ENCODE data around the gene TMEM154. TPM values are rescaled to one million over a fixed set of nuclear protein-coding genes. Genes with fewer than 3 reads are reported as not detected.

The TMEM154 gene
- total and polyA plus RNA-seq, 9 donors: 0.11 to 1.5 (median 0.53) TPM

DNA sequence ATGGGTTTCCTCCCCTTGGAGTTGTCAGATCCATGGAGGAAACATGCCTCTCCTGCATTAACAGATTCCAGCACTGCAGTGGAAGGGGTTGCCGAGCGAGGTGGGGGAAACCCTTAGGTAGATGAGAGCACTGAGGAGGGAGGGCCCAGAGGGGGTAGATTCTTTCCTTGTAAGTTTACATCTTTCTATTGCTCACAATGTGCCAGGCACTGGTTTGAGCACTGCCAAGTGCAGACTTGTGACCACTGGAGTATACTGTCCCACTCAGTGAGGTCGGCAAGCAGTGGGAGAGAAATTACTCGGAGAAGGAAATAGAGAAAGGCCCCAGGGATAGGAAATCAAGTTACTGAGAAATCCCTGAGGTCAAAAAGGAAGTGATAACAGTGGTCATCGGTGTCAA, 27.8 kb upstream of the TMEM154 start:
- Histone ChIP-seq H3K4me3 (no peak overlapping the region), H3K27ac (no peak overlapping the region), H3K36me3 (no peaks in the 10 kb centered on the region), H3K4me1 (ENCODE audit: insufficient read depth) (no peaks in the 10 kb centered on the region), H3K9me3 (no peaks in the 10 kb centered on the region), H3K27me3 (no peaks in the 10 kb centered on the region)
- intact Hi-C loops (cut with DNase I): no loop called here
- DNase-seq: no peak
- TF ChIP-seq POLR2A (IDR thresholded peaks at IDR 0.05) (no peak), EP300 (IDR thresholded peaks at IDR 0.05) (no peak)
- TF ChIP-seq, protein P1, sequence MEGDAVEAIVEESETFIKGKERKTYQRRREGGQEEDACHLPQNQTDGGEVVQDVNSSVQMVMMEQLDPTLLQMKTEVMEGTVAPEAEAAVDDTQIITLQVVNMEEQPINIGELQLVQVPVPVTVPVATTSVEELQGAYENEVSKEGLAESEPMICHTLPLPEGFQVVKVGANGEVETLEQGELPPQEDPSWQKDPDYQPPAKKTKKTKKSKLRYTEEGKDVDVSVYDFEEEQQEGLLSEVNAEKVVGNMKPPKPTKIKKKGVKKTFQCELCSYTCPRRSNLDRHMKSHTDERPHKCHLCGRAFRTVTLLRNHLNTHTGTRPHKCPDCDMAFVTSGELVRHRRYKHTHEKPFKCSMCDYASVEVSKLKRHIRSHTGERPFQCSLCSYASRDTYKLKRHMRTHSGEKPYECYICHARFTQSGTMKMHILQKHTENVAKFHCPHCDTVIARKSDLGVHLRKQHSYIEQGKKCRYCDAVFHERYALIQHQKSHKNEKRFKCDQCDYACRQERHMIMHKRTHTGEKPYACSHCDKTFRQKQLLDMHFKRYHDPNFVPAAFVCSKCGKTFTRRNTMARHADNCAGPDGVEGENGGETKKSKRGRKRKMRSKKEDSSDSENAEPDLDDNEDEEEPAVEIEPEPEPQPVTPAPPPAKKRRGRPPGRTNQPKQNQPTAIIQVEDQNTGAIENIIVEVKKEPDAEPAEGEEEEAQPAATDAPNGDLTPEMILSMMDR (IDR thresholded peaks at IDR 0.05): no peak
- 77 to 84% (median 80%) methylated on average over 5 of the region's 5 CpGs for WGBS, 3 donors

DNA sequence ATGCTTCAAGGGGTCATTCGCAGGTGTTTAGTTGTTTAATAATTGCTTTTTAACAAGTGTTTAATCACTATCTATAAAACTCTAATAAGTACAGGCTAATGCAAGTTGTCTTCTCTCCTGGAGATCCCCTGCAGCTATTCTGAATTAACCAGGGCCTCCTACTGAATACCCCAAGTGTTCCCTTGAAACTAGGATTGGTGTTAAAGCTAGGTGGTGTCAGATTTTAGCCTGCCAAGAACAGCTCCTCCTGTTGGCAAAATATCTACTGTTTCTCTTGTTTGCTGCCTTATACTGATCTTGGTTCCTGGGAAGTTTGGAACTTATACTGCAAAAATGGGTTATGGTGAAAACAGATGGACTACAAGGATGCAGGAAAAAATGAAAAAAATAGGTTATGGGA, 26.1 kb upstream of the TMEM154 start:
- H3K36me3 ChIP-seq: no peaks in the 10 kb centered on the region
- H3K9me3 ChIP-seq: no peaks in the 10 kb centered on the region
- intact Hi-C loops (cut with DNase I): no loop called here
- WGBS, 3 donors: 43 to 61% (median 44%) methylated on average over 1 of the region's 1 CpG
- no peak overlapping the region for H3K4me3 ChIP-seq
- no peaks in the 10 kb centered on the region for H3K27me3 ChIP-seq
- no peak for DNase-seq
- no peak overlapping the region for H3K27ac ChIP-seq
- H3K4me1 ChIP-seq (ENCODE audit: insufficient read depth): no peaks in the 10 kb centered on the region
- TF ChIP-seq POLR2A (IDR thresholded peaks at IDR 0.05): no peak
- TF ChIP-seq, protein P1 (IDR thresholded peaks at IDR 0.05): no peak
- no peak for TF ChIP-seq EP300 (IDR thresholded peaks at IDR 0.05)

DNA sequence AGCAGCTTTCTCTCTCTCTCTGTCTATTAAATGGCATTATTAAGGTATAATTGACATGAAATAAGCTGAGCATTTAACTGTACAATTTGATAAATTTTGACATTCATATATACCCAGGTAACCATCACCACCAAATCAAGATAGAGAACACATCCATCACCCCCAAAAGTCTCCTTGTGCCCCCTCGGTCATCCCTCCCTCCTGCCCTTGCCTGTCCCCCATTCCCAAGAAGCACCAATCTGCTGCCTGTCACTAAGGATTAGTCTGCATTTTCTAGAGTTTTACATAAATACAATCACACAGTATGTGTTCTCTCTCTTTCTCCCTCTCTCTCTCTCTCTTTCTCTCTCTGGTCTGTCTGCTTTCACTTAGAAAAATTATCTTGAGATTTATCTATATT, 25.0 kb upstream of the TMEM154 start:
- no peak overlapping the region for H3K4me3 ChIP-seq
- no peaks in the 10 kb centered on the region for H3K27me3 ChIP-seq
- no peaks in the 10 kb centered on the region for H3K9me3 ChIP-seq
- no peak for DNase-seq
- no peaks in the 10 kb centered on the region for H3K4me1 ChIP-seq (ENCODE audit: insufficient read depth)
- no peaks in the 10 kb centered on the region for H3K36me3 ChIP-seq
- intact Hi-C loops (cut with DNase I): no loop called here
- no peak overlapping the region for H3K27ac ChIP-seq
- TF ChIP-seq, protein P1 (IDR thresholded peaks at IDR 0.05): no peak
- TF ChIP-seq EP300 (IDR thresholded peaks at IDR 0.05) (no peak), POLR2A (IDR thresholded peaks at IDR 0.05) (no peak)
- 62 to 81% (median 71%) methylated on average over 1 of the region's 1 CpG for WGBS, 3 donors

DNA sequence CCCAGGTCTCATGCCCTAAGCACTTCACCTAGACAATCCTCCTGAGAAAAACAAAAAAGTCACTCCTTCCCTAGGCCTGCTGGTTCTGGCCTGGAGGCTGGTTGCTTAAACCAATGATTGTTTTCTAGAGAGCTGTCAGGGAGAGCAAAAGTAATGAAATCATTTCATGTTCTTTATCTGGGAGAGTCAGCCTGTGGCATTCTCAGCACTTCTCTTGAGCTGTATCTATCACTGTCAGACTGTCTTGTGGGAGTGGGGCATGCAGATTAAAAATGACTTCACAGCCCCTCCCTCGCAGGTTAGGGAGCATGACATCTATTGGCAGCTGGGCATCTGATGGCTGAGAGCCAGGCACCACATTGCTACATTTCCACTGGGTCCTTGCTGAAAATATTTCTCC, 20.4 kb upstream of the TMEM154 start:
- no peak overlapping the region for H3K4me3 ChIP-seq
- 63 to 79% (median 67%) methylated on average over 1 of the region's 1 CpG for WGBS, 3 donors
- intact Hi-C loops (cut with DNase I): no loop called here
- TF ChIP-seq, protein P1 (IDR thresholded peaks at IDR 0.05): no peak
- TF ChIP-seq EP300 (IDR thresholded peaks at IDR 0.05): no peak
- no peak for TF ChIP-seq POLR2A (IDR thresholded peaks at IDR 0.05)
- H3K27ac ChIP-seq: no peak overlapping the region
- DNase-seq: no peak
- no peaks in the 10 kb centered on the region for H3K27me3 ChIP-seq
- no peaks in the 10 kb centered on the region for H3K9me3 ChIP-seq
- no peaks in the 10 kb centered on the region for H3K36me3 ChIP-seq
- no peaks in the 10 kb centered on the region for H3K4me1 ChIP-seq (ENCODE audit: insufficient read depth)

DNA sequence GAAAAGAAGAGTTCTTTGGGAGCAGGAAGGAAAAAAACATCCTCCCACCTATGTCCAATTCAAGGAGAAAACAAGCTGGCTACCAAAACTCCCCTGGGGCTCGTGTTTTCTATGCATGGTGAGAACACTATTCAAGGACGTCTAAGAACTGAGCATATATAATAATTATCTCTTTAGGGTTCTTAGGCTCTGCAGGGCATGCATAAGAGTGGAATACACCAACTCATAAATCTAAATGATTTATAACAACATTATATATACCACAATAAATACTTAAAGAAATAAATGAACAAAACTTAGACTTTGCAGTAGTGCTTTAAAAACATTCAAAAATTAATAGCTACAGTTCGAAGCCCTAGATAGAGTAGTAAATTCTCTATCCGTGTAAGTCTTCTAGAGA, 19.5 kb upstream of the TMEM154 start:
- Histone ChIP-seq H3K27me3 (no peaks in the 10 kb centered on the region), H3K27ac (no peak overlapping the region), H3K4me1 (ENCODE audit: insufficient read depth) (no peaks in the 10 kb centered on the region), H3K36me3 (no peaks in the 10 kb centered on the region), H3K9me3 (no peaks in the 10 kb centered on the region), H3K4me3 (no peak overlapping the region)
- intact Hi-C loops (cut with DNase I): no loop called here
- no peak for TF ChIP-seq EP300 (IDR thresholded peaks at IDR 0.05)
- TF ChIP-seq, protein P1 (IDR thresholded peaks at IDR 0.05): no peak
- TF ChIP-seq POLR2A (IDR thresholded peaks at IDR 0.05): no peak
- 64 to 65% (median 64%) methylated on average over 4 of the region's 4 CpGs for WGBS, 3 donors
- DNase-seq: no peak

Data from ovary (tissue), 9 donors.